ENCODE data around the gene TBC1D7. TPM values are rescaled to one million over a fixed set of nuclear protein-coding genes. Genes with fewer than 3 reads are reported as not detected.
A peak's percentile ranks its signal among the peaks of the same experiment; 100 is the strongest.

The TBC1D7 gene
- total RNA-seq, 1 experiment from 2014 or later, result 18.5 TPM

DNA sequence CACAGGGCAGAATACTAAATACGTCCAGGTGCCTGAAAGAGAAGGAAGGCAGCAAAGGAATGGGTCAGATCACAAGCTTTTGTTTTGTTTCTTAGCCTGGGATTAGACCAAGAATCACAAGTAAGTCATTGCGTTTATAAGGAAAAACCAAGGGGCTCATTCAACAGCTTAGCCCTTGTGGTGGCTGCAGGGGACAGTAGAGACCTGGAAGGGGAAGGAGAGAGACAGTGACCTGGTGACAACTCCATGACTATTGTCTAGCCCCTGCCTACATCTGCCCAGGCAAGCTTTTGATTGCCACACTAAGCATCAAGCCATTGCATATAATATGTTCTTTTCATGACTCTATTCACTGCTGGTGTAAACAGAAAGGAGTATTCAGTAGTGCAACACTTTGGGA is 30.2 kb upstream of the TBC1D7 start:
- intact Hi-C loops (cut with micrococcal nuclease), result no loop called here
- Histone ChIP-seq H3K27me3 (ENCODE audit: low read length) (no peaks in the 10 kb centered on the region), H3K9ac (ENCODE audit: low read length) (no peak overlapping the region), H3K27ac (ENCODE audit: low read length) (no peak overlapping the region), H3K36me3 (ENCODE audit: low read depth, low read length) (no peaks in the 10 kb centered on the region), H3K4me2 (ENCODE audit: low read length) (no peak overlapping the region), H3F3A (ENCODE audit: low read length, unreplicated experiment) (peaks cover 3% of the 10 kb centered on the region), H3K4me3 (ENCODE audit: low read length) (no peak overlapping the region), H3K9me2 (replicated peaks; ENCODE audit: low read length) (no peaks in the 10 kb centered on the region), H4K20me1 (ENCODE audit: low read length) (no peaks in the 10 kb centered on the region), H2AFZ (ENCODE audit: low read length) (no peak overlapping the region), H3K9me3 (ENCODE audit: low read length) (no peaks in the 10 kb centered on the region), H3K4me1 (ENCODE audit: insufficient read depth, low read length) (peaks cover 33% of the 10 kb centered on the region), H3K79me2 (ENCODE audit: low read length) (no peaks in the 10 kb centered on the region)
- no peak for ATAC-seq
- TF ChIP-seq EZH2 (IDR thresholded peaks at IDR 0.05; ENCODE audit: low read length, unreplicated experiment) (no peak), EZH2phosphoT487 (IDR thresholded peaks at IDR 0.05; ENCODE audit: borderline replicate concordance, low read length) (no peak)
- TF ChIP-seq, protein P1, sequence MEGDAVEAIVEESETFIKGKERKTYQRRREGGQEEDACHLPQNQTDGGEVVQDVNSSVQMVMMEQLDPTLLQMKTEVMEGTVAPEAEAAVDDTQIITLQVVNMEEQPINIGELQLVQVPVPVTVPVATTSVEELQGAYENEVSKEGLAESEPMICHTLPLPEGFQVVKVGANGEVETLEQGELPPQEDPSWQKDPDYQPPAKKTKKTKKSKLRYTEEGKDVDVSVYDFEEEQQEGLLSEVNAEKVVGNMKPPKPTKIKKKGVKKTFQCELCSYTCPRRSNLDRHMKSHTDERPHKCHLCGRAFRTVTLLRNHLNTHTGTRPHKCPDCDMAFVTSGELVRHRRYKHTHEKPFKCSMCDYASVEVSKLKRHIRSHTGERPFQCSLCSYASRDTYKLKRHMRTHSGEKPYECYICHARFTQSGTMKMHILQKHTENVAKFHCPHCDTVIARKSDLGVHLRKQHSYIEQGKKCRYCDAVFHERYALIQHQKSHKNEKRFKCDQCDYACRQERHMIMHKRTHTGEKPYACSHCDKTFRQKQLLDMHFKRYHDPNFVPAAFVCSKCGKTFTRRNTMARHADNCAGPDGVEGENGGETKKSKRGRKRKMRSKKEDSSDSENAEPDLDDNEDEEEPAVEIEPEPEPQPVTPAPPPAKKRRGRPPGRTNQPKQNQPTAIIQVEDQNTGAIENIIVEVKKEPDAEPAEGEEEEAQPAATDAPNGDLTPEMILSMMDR (conservative IDR thresholded peaks at IDR 0.05; ENCODE audit: low read depth, low read length), result no peak
- DNase-seq, result no peak
- ChIA-PET POLR2A (ENCODE audit: unreplicated experiment) (no interaction called here), CTCF (no interaction called here)
- no TSS peak for BruUV-seq (replicated peaks)

DNA sequence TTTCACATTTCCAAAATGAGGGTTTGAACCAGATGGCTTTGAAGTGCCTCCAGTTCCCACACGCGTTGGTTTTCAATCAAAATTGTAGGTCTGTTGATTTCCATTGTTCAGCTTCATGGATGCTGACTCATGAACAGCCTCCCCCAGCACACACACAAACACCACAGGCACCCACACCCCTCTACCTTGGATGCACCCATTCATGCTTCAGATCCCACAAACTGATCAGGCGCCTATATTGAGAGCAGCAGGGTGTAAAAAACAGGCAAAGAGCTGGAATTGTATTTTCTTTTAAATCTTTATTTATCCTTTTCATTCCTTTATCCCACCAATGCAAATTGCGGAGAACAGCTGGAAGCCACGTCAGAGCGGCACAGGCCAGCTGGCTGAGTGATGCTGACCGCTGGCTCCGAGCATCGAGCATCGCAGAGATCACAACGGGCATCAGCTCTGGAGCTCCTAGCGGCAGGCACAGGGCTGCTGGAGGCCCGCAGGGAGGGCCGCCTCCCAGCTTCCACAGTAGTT is 29.3 kb upstream of the TBC1D7 start:
- Histone ChIP-seq H3K4me3 (ENCODE audit: low read length) (no peak overlapping the region), H4K20me1 (ENCODE audit: low read length) (no peaks in the 10 kb centered on the region), H3K27me3 (ENCODE audit: low read length) (no peaks in the 10 kb centered on the region), H3F3A (ENCODE audit: low read length, unreplicated experiment) (peaks cover 3% of the 10 kb centered on the region), H2AFZ (ENCODE audit: low read length) (no peak overlapping the region), H3K27ac (ENCODE audit: low read length) (no peak overlapping the region), H3K4me1 (ENCODE audit: insufficient read depth, low read length) (peaks cover 33% of the 10 kb centered on the region), H3K9me2 (replicated peaks; ENCODE audit: low read length) (no peaks in the 10 kb centered on the region), H3K4me2 (ENCODE audit: low read length) (no peak overlapping the region), H3K79me2 (ENCODE audit: low read length) (no peaks in the 10 kb centered on the region), H3K36me3 (ENCODE audit: low read depth, low read length) (no peaks in the 10 kb centered on the region), H3K9ac (ENCODE audit: low read length) (no peak overlapping the region), H3K9me3 (ENCODE audit: low read length) (no peaks in the 10 kb centered on the region)
- ChIA-PET CTCF (no interaction called here), POLR2A (ENCODE audit: unreplicated experiment) (interaction anchor here (0.5 to 1.2 kb wide), 4 partner anchors 14 to 644 kb away, joined by 3 to 5 read pairs (median 4); partner anchors contain the start of gene GFOD1)
- BruUV-seq (replicated peaks), result no TSS peak
- intact Hi-C loops (cut with micrococcal nuclease), result no loop called here
- ATAC-seq, result no peak
- TF ChIP-seq EZH2phosphoT487 (IDR thresholded peaks at IDR 0.05; ENCODE audit: borderline replicate concordance, low read length), result no peak
- no peak for TF ChIP-seq EZH2 (IDR thresholded peaks at IDR 0.05; ENCODE audit: low read length, unreplicated experiment)
- TF ChIP-seq, protein P1 (conservative IDR thresholded peaks at IDR 0.05; ENCODE audit: low read depth, low read length), result no peak
- no peak for DNase-seq

- no peak for DNase-seq
Observed at GRCh38 chr6:13355999-13356785, 27.9 kb upstream of the TBC1D7 start.

More at GRCh38 chr6:13355999-13356785, 27.9 kb upstream of the TBC1D7 start:
- Histone ChIP-seq H3K4me1 (ENCODE audit: insufficient read depth, low read length) (peaks cover 33% of the 10 kb centered on the region), H3K36me3 (ENCODE audit: low read depth, low read length) (no peaks in the 10 kb centered on the region), H2AFZ (ENCODE audit: low read length) (0 out of 2 replicates have a peak overlapping the region, but pooled peaks have one; percentile 28), H3K9me3 (ENCODE audit: low read length) (no peaks in the 10 kb centered on the region), H3K4me3 (ENCODE audit: low read length) (peak overlapping the region; percentile 27; the same call in 1 of the 2 replicates), H3K9me2 (replicated peaks; ENCODE audit: low read length) (no peaks in the 10 kb centered on the region), H3K4me2 (ENCODE audit: low read length) (peak overlapping the region; percentile 69), H3K27ac (ENCODE audit: low read length) (peak overlapping the region; percentile 62), H3K79me2 (ENCODE audit: low read length) (no peaks in the 10 kb centered on the region), H3F3A (ENCODE audit: low read length, unreplicated experiment) (peaks cover 3% of the 10 kb centered on the region), H4K20me1 (ENCODE audit: low read length) (no peaks in the 10 kb centered on the region), H3K9ac (ENCODE audit: low read length) (no peak overlapping the region), H3K27me3 (ENCODE audit: low read length) (no peaks in the 10 kb centered on the region)
- TF ChIP-seq, protein P1 (conservative IDR thresholded peaks at IDR 0.05; ENCODE audit: low read depth, low read length), result no peak
- TF ChIP-seq EZH2phosphoT487 (IDR thresholded peaks at IDR 0.05; ENCODE audit: borderline replicate concordance, low read length), result no peak
- no peak for TF ChIP-seq EZH2 (IDR thresholded peaks at IDR 0.05; ENCODE audit: low read length, unreplicated experiment)
- no TSS peak for BruUV-seq (replicated peaks)
- ATAC-seq, result no peak
- intact Hi-C loops (cut with micrococcal nuclease), result no loop called here
- CTCF ChIA-PET, result no interaction called here
- POLR2A ChIA-PET (ENCODE audit: unreplicated experiment), result interaction anchor here (1.2 kb wide), 1 partner anchor 16 kb away, joined by 4 read pairs; no protein-coding TSS in a partner anchor

Measured in PC-3 (cell line).